NCI-H82 treated with DMSO at 0.1 percent for 48 hours (cell line): ENCODE data around the gene B3GALT2.
"Not testable (repeated sequence)": the region's sequence is repeated elsewhere in the genome, so short reads cannot be mapped to it uniquely, and the experiment has no call there.

Experiments
- DNase-seq: peaks from one replicate; lab custom pipeline; 2025; ENCODE audit not compliant: unreplicated experiment; lab: John Stamatoyannopoulos, UW

The B3GALT2 gene, protein sequence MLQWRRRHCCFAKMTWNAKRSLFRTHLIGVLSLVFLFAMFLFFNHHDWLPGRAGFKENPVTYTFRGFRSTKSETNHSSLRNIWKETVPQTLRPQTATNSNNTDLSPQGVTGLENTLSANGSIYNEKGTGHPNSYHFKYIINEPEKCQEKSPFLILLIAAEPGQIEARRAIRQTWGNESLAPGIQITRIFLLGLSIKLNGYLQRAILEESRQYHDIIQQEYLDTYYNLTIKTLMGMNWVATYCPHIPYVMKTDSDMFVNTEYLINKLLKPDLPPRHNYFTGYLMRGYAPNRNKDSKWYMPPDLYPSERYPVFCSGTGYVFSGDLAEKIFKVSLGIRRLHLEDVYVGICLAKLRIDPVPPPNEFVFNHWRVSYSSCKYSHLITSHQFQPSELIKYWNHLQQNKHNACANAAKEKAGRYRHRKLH

DNA sequence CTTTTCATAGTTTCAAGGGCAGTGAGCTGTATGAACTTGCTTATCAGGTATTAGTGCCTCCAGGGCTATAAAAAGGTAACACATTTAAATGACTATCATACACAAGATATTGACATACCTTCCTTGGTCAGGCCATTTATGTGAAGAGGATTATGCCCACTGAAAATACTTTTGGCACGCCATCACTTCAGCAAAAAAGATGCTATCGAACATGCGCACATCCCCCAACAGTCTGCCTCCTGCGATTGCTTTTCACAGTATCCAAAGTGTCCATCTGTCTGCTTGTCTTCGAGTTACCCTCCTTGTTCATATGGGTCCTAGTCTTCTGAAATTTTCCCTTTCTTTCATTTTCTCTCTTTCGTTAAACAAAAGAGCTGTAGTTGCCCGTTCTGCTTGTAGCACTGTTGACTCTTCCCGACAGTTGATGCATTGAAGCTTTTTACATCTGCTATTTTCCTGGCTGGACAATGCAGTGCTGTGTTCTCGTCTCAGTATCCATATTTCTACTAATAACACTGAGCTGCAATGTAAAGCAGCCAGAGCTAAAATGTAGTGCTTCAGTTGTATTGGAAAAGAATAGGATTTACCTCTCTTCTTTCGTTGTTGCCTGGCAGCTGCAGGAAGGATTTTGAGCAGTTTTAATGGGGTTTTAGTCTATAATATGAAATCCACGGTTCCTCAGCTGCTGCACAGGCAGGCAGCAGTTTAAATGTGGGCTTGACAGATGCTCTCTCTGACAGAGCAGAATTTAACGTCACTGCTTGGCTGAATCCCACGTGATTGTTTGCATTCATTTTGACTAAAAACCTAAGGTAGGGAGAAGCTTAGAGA, at the start of gene B3GALT2:
Gene B3GALT2, minus strand, starts transcription at position 713 of the 831 bp plus-strand sequence. CDS start 5,051 bp downstream, outside the sequence.
- DNase-seq: peak; percentile 76

DNA sequence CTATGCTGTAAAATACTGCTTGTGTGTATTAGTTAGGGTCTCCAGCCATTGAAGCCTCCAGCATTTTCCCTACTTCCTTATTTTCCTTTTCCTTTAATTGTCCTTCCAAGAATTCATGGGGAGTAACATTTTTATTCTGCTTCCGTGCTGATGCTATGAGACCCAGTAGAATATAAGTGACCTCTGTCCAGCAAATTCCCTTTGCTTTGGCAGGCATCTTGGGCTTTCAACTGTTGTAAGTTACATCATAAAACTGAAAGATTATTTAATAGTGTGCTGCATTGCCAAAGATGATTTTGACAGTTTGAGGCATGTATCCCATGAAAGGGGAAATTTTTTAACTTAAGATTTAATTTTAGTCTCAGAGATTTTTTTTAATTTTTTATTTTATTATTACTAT, 48.1 kb upstream of the B3GALT2 start:
- no peak for DNase-seq

DNA sequence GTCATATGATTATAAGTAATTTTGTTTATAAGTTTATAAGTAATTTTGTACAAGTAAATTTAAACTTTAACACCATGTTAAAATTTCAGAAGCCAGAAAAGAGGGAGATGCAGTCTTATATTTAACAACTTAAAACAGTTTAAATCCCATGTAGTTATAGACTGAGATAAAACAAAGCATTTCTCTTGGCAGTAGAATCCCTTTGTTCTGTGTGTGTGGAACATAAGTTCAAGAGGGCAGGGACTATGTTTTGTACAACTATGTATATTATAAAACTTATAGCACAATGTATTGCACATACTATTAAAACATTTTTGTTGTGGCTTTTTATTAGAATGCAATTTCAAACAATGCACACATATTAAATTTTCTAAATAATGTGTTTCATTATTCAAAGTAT, 44.7 kb upstream of the B3GALT2 start:
- not testable (repeated sequence) for DNase-seq

DNA sequence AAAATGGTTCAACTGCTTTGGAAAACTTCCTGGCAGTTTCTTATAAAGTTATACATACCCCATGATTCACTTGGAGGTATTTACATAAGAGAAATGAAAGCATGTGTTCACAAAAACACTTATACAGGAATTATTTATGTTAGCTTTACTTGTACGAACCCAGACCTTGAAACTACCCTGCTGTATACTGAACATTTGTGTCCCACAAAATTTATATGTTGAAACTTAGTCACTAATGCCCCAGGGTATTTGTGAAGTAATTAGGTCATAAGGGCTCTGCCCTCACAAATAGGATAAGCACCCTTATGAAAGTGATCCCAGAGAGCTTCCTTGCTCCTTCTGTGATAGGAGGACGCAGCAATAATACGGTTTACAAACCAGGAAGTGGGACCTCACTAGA, 42.7 kb upstream of the B3GALT2 start:
- peak; percentile 15 for DNase-seq

DNA sequence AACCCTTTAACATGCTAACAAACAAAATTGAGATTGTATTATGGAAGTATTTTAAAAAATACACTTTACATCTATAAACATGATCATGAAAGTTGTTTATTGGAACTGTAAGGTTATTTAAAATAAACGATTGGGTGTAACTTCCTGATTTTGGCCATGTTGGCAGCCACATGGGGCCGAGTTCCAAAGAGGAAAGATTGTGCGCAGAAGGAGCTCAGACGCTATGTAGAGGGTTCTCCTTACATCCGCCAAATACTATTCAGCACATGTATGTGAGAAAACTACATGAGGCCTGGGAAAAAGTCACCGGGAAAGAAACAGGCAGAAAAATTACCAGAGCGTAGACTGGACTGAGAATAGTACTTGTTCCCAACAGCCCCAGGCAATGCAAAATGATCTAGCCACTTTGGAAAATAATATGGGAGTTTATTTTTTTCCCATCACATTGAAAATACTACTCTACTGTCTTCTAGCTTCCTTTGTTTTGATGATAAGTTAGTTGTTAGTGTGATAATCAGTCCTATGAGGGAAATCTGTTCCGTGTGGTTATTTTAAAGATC, 35.7 kb upstream of the B3GALT2 start:
- DNase-seq: no peak

DNA sequence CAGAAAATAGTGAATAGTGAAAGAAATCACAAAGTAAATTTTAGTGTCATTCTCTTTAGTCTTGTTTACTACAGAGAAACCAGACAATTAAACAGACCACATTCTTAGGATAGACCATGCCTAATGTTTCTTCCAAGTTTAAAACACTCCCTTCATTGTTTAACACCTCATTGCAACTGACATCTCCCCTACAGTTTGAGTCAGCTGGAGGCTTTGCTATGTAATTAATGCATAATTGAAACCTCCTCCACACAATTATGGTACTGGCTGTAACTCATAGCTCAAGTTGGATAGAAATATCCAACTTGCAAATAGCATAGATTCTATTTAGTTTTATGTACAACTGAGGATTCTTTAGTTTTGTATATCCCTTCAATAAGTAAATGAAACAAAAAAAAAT, 35.2 kb upstream of the B3GALT2 start:
- no peak for DNase-seq

DNA sequence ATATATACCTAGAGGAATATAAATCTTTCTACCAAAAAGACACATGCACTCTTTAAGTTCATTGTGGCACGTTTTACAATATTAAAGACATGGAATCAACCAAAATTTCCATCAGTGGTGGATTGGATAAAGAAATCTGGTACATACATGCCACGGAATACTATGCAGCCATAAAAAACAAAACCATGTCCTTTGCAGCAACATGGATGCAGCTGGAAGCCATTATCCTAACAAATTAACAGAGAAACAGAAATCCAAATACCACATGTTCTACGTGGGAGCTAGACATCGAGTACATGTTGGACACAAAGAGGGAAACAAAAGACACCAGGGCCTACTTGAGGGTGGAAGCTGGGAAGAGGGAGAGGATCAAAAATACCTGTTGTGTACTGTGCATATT, 33.0 kb upstream of the B3GALT2 start:
- no peak for DNase-seq

DNA sequence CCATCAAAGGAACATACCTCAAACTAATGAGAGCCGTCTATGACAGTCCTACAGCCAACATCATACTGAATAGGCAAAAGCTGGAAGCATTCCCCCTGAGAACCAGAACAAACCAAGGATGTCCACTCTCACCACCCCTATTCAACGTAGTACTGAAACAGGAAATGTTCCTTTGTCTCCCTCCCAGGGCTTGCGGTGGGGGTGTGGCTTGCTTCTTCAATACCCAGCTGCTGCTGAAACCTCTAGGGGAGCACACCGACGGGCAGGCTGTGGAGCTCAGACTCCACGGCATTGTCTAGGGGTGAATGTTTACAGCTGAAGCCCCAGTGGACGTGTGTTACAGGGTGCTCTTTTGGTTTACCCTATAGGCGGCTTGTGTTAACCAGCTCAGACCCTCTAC, 30.5 kb upstream of the B3GALT2 start:
- DNase-seq: no peak

DNA sequence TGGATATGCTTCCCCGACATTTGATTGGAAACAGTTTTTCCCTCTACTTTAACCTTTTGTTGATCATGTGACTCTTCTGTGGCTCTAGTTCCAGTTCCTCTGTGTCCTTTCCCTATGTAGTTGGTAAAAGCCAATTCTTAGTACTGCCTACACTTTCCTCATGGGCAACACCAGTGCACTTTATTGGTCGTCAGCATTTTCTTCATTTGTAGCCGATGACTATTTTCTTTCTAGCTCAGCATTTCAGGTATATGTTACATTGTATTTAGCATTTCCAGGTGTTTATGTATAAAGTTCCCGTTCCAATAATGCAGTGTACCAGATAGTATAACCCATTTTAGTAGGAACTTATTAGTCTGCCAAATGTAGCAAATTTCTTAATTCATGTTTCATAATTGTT, 27.6 kb upstream of the B3GALT2 start:
- DNase-seq: no peak

DNA sequence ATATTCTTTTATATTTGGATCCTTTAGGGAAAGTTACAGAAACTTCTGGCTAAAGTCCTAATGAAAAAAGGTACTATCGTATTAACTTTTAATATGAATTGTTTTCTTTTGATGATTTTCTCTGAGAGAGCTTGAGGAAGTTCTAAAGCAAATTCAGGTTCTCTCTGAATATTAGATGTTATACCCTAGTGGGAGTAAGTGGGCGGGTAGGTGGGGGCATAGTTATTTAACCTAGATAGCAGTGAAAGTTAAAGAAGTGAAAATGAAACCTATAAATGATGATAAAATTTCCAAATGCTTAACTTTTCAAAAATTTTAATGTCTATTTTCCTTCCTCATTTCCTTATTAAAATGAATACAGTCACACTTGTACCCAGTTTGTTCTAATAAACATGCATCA, 26.2 kb upstream of the B3GALT2 start:
- DNase-seq: no peak

DNA sequence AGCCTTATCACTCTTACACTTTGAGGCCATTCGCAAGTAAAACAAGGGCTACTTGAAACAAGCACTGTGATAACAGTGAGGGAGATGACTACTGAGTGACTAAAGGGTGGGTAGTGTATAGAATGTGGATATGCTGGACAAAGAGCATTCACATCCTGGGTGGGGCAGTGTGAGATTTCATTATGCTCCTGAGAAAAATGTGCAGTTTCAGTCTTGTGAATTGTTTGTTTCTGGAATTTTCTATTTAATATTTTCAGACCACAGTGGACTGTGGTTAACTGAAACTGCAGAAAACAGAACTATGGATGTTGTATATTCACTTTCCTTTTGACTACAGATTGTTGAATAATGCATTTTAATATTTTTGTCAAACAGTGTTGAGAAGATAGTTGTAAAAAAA, 25.1 kb upstream of the B3GALT2 start:
- DNase-seq: no peak

DNA sequence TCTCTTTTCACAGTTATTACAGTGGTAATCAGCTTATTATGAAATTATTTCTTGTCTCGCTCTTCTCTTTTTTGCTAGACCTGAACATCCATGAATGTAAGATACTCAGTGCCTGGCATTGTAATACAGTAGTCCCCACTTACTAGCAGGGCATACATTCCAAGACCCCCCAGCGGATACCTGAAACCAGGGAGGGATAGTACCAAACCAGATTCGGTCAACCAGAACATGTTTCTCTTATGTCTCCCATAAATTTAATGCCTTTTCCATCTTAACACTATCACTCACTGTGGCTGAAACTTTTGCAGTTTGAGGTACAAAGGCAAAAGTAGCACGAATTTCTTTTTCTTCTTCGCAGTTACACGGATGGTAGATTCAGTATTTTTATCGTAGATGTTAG, 24.6 kb upstream of the B3GALT2 start:
- DNase-seq: no peak

DNA sequence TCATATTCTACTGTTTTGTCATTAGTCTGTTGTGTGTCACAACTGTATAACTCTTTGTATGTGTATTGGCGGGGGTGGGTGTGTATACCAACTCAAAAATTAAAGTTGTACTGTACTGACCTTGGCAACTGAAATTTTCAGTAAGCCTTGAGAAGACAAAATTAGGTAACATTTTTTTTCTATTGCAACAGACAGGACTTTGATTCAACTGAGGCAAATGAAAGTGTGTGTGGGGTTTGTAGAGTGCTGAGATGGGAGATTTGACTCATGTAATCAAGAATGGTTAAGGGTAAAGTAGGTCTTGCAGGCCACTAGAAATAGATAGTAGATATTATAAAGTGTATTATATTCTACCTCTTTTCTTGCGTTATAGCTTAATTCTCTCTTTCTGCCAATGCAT, 14.6 kb upstream of the B3GALT2 start:
- DNase-seq: no peak

DNA sequence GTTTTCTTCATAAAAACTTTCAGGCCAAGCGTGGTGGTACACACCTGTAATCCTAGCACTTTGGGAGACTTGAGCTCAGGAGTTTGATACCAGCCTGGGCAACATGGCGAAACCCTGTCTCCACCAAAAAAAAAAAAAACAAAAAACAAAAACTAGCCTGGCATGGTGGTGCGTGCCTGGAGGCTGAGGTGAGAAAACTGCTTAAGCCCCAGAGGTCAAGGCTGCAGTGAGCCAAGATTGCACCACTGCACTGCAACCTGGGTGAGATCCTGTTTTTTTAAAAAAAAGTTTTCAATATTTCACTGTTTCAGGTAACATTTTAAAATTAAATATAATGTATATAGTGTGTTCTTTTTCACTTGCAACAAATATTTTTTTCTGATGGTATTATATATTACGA, 13.5 kb upstream of the B3GALT2 start:
- no peak for DNase-seq

DNA sequence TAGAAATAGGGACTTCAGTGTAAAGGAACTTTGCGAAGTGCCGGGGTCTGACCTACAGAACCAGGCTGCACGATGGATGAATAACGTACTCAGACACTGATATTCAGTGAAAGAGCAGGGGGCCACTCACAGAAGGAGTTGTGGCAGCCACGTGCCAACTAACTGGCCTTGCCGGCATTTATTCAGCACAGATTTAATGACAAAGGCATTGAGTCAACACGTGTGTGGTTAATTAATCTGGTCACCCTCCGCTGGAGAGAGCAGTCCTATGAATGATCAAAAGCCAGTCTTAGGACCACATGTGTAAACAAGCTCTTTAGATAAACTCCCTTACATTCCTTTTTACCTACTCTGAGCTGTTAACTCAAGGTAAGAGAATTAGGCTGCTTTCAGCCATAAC, 6.2 kb upstream of the B3GALT2 start:
- no peak for DNase-seq

DNA sequence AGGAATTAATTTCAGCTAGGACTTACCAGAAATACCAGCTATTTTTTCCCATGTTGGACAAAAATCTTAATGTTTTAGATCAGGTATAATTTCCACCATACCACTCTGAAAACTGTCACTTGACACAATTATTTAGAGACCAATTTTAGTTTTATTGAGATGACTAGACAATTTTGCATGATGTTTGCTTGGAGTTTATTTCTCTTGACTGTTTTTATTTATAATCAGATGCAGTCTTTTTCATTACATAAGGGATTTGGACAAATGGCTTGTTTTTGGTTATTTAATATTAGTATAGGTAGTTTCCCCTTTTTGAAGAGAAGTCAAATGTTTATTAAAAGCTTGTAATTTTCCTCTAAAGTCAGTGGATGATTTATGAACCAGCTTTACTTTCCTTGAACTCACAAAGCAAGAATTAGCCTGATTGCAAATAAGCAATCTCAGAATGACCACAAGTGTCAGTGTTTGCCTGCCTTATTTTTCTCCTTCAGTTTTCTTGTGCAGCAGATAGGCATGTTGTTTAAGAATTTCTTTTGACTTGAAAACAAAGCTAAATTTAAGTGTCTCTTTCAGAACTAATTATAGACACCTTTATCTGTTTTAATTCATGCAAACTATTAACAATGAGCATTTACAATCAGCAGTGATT, 3.8 kb upstream of the B3GALT2 start:
- no peak for DNase-seq

DNA sequence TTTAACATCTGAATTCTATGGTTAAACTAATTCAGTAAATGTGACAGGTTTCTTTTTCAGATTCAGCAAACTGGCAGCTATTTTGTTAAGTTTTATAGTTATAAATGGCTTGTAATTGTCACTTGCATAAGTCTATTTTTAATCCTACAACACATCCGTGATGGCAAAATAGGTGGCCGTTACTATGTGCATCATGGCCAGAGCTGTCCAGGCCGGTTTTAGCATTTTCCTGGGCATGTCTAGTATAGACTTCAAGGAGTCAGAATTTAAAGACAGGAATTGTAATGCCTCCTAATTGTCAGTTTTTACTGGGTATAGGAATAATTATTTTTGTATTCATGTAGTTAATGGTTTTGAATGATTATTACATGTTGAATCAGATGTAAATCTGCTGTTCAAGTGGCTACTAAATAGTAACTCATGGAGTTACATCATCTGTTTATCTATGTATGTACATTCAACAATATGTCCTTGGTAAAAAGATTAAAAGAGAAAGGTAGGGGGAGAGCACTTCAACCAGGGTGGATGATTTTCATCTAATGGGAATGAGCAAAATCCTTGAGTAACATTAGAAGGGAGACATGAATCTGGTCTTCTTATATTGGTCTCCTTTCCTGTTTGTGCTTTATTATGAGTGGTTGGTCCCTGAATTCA, 3.2 kb upstream of the B3GALT2 start:
- DNase-seq: no peak

DNA sequence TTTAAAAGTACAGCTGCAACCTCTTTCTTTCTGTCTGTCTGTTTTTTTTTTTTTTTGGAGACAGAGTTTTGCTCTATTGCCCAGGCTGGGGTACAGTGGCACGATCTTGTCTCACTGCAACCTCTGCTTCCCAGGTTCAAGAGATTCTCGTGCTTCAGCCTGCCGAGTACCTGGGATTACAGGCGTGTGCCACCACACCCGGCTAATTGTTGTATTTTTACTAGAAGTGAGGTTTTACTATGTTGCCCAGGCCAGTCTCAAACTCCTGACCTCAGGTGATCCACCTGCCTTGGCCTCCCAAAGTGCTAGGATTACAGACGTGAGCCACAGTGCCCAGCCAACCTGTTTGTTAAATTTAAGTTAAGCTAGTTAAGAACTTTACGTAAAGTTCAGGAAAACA, 2.5 kb upstream of the B3GALT2 start:
- not testable (repeated sequence) for DNase-seq

DNA sequence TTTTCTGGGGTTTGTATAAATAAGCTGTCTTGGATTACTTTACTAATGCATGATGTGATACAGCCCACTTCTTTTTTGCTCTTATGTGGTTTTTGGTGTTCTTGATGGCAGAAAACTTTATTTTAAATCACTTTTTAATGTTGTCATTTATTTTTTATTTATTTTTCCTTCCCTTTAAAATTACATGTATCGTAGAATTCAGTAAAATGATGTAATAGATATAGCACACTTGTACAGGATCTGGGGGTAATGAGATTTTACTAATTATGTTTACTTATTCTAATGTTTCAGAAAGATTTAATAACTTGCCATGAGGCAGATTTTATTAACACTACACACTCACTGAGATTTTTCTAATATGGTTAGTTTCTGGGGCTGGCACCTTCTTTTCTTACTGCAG, 701 bp upstream of the B3GALT2 start:
- DNase-seq: peak; percentile 45

DNA sequence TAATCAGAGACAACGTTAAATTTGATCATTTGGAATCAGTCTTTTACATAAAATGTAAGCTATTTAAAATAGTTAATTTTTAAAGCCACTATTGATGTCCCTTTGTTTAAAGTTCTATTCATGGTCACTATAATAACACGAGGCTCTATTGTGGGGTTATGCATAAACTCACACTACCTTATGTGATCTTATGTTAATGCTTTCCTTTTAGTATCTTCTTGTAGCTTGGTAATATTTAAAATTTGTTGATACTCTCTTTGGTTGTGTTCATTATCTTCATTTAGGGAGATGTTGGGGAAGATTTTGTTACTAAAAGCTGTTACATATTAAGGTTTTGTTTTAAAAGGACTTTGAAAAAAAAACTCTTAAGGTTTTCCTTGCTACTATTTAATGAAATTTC, 1.2 kb downstream of the B3GALT2 start:
- no peak for DNase-seq

DNA sequence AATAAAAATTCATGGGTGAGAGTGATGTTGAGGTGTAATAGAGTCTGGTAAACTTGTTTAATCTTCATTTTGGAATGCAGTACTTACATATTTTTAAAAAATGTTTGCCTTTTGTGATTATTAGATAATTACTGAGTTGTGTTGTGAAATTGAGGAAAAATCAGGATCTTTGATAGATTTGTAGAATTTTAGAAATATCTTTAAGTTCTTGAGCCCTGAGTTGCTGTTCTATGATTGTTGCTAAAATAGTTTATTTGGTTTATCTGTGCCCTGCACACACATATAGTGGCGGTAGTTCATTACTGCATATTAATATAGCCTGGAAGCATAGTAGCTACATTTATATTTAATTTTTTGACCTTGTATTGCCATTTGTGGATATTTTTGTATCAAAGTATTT, 1.6 kb downstream of the B3GALT2 start:
- no peak for DNase-seq
